ENCODE results near the gene BCL7B.

DNA sequence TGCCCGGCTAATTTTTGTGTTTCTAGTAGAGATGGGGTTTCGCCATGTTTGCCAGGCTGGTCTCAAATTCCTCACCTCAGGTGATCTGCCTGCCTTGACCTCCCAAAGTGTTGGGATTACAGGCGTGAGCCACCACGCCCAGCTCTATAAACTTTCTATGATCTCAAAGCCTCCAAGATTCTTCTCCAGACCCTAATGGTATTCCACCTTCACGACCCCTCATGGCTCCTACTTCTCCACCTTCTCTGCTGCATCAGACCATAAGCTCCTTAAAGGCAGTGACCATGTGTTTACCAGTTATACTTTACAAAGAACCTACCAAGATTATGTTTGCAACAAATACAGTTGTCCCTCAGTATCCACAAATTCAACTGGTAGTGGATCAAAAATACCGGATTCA, 25.3 kb downstream of the BCL7B start:
- TF ChIP-seq, protein P1, sequence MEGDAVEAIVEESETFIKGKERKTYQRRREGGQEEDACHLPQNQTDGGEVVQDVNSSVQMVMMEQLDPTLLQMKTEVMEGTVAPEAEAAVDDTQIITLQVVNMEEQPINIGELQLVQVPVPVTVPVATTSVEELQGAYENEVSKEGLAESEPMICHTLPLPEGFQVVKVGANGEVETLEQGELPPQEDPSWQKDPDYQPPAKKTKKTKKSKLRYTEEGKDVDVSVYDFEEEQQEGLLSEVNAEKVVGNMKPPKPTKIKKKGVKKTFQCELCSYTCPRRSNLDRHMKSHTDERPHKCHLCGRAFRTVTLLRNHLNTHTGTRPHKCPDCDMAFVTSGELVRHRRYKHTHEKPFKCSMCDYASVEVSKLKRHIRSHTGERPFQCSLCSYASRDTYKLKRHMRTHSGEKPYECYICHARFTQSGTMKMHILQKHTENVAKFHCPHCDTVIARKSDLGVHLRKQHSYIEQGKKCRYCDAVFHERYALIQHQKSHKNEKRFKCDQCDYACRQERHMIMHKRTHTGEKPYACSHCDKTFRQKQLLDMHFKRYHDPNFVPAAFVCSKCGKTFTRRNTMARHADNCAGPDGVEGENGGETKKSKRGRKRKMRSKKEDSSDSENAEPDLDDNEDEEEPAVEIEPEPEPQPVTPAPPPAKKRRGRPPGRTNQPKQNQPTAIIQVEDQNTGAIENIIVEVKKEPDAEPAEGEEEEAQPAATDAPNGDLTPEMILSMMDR (IDR thresholded peaks at IDR 0.05; ENCODE audit: low read depth, low read length), result no peak
- no peak for TF ChIP-seq EZH2phosphoT487 (IDR thresholded peaks at IDR 0.05; ENCODE audit: low read depth)

Data from OCI-LY3 (cell line).